K562 (cell line): ENCODE results near the gene XRCC2. TPM values are rescaled to one million over a fixed set of nuclear protein-coding genes. Genes with fewer than 3 reads are reported as not detected.

Source experiments
- CEBPZ ChIP-seq: fragments of 150-350 bp; IDR thresholded peaks from 2 replicates; pipeline ENCODE4 v1.6.1; 2014; ENCODE audit warnings: low read depth, mild to moderate bottlenecking, low read length, borderline replicate concordance
- CHD7 ChIP-seq: fragments of 200-600 bp; sonication (generic); IDR thresholded peaks from one replicate; pipeline ENCODE4 v1.6.1; 2012; ENCODE audit warnings: mild to moderate bottlenecking, low read depth, low read length, inconsistent platforms
- CSDE1 ChIP-seq, 2 experiments: fragments of 450-650 bp; IDR thresholded peaks; 2 replicates each; pipeline ENCODE4 v1.6.1; 2016; ENCODE audit warnings: mild to moderate bottlenecking in 1 of 2
- HMG20B ChIP-seq: fragments of 250-450 bp; sonication (Bioruptor Pico); IDR thresholded peaks from 2 replicates; pipeline ENCODE4 v1.5.0; 2021; ENCODE audit warnings: mild to moderate bottlenecking
- JUN ChIP-seq, 2 experiments: sonication (generic) in 1 of 2; formaldehyde crosslinking in 1 of 2; IDR thresholded peaks; 2 replicates each; pipeline versions ENCODE4 v1.6.1 to v1.8.0; 2012 to 2022; ENCODE audit warnings: borderline replicate concordance in 2 of 2, mild to moderate bottlenecking in 2 of 2, improper control_type of control experiment in 1 of 2, low read depth in 1 of 2, low read length in 1 of 2, missing genetic modification reagents in 1 of 2
- MAFG ChIP-seq: fragments of 450-650 bp; conservative IDR thresholded peaks from 2 replicates; pipeline ENCODE4 v1.6.1; 2016; ENCODE audit warnings: missing genetic modification characterization, missing compliant biosample characterization
- NR2C1 ChIP-seq, 2 experiments: fragments of 450-650 bp; IDR thresholded peaks; 2 replicates each; pipeline ENCODE4 v1.6.1; 2017; ENCODE audit warnings: mild to moderate bottlenecking in 2 of 2, antibody characterized with exemption in 1 of 2, inconsistent platforms in 1 of 2, missing compliant biosample characterization in 1 of 2, missing genetic modification characterization in 1 of 2
- polyA plus RNA-seq, 8 experiments: library from polyadenylated mRNA; depleted of rRNA in 4 of 8; stranded (reverse) in 5 of 8; unstranded in 3 of 8; fragments of >200 nt; fragmentation: Nextera tagmentation in 2 of 8; fragmentation: Illumina TruSeq in 1 of 8; extraction: Ambion mirVana in 2 of 8; extraction: Trizol in 1 of 8; gene quantifications; 2 replicates each; pipeline versions ENCODE4 v1.2.1 to v1.2.3, GENCODE V29; 2011 to 2014; ENCODE audit warnings: inconsistent platforms in 1 of 8, missing spikeins in 1 of 8
- total RNA-seq, 7 experiments: library from RNA; depleted of rRNA in 6 of 7; stranded (reverse); fragments of >200 nt in 6 of 7; fragmentation: Illumina TruSeq in 2 of 7; extraction: Trizol in 2 of 7; gene quantifications; 2 replicates each; pipeline versions ENCODE4 v1.2.1 to v1.2.3, GENCODE V29; 2011 to 2021; ENCODE audit warnings: low replicate concordance in 1 of 7

XRCC2 gene
- total and polyA plus RNA-seq, 9 of the 15 experiments (the other 6 are each of a cell fraction or from before 2014, with no cell fraction given), result 16.2 to 58.0 (median 39.8) TPM

GRCh38 chr7:152633072-152633471, 42.9 kb downstream of the XRCC2 start (continued):
- TF ChIP-seq CHD7 (no peak), NR2C1 (IDR thresholded peaks at IDR 0.05) (no peak), NR2C1 (tag; IDR thresholded peaks at IDR 0.05) (no peak), CEBPZ (no peak), HMG20B (CRISPR knock-in tag) (no peak), JUN (IDR thresholded peaks at IDR 0.05; ENCODE audit: borderline replicate concordance, low read depth, low read length) (no peak), JUN (CRISPR knock-in tag; IDR thresholded peaks at IDR 0.05; ENCODE audit: borderline replicate concordance) (no peak), MAFG (tag) (no peak), CSDE1 (IDR thresholded peaks at IDR 0.05) (no peak)
